ENCODE results near the gene SERPINA4.

DNA sequence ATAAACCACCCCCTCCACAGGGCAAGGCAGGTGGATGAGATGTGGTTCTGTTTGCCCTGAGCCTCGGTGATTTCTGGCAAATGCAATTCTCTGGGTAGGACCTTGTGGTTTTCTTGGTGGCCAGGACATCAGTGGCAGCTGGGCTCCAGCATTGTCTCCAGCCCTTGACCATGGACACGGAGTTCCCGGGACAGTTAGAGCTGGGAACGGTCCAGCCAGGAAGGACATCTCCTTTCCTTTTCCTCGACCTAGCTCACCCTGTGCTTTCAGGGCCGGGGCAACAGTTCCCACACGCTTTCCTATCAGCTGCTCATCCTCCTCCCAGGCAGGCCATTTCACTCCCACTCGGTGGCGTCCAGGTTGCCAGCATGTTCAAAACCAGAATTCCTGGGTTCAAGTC, 9.2 kb downstream of the SERPINA4 start:
- TF ChIP-seq POLR2AphosphoS5 (IDR thresholded peaks at IDR 0.05; ENCODE audit: control insufficient read depth, insufficient read depth, low read depth, low read length) (no peak), KLF16 (IDR thresholded peaks at IDR 0.05) (no peak), TEAD4 (IDR thresholded peaks at IDR 0.05; ENCODE audit: low read length) (no peak), TEAD4 (CRISPR knock-in tag; IDR thresholded peaks at IDR 0.05; ENCODE audit: borderline replicate concordance) (no peak), ZNF707 (CRISPR knock-in tag; conservative IDR thresholded peaks at IDR 0.05) (no peak), ZNF780A (CRISPR knock-in tag; IDR thresholded peaks at IDR 0.05) (no peak)
